HG02623 (cell line): Measurements from ENCODE around the gene SRSF4.
"Not testable (repeated sequence)": the region's sequence is repeated elsewhere in the genome, so short reads cannot be mapped to it uniquely, and the experiment has no call there.

Source experiments
- ATAC-seq: cut with Tn5 transposase; IDR thresholded peaks from one replicate; pipeline ENCODE4 v1.9.1; 2021; ENCODE audit warnings: moderate library complexity; ENCODE audit not compliant: unreplicated experiment

The SRSF4 gene

GRCh38 chr1:29166291-29166878 lies 15.3 kb downstream of the SRSF4 start:
- no peak for ATAC-seq

GRCh38 chr1:29164588-29164987 lies 17.1 kb downstream of the SRSF4 start:
- ATAC-seq, result no peak

- ATAC-seq, result no peak
These were observed 19.1 kb downstream of the SRSF4 start for GRCh38 chr1:29162476-29163138.

- ATAC-seq, result no peak
These were observed 19.7 kb downstream of the SRSF4 start for GRCh38 chr1:29162025-29162424.

GRCh38 chr1:29159773-29160172 lies 21.9 kb downstream of the SRSF4 start:
- no peak for ATAC-seq

- no peak for ATAC-seq
These were observed 24.5 kb downstream of the SRSF4 start for GRCh38 chr1:29157269-29157601.

GRCh38 chr1:29156543-29157268 lies 25.0 kb downstream of the SRSF4 start:
- no peak for ATAC-seq

- no peak for ATAC-seq
These were observed 29.5 kb downstream of the SRSF4 start for GRCh38 chr1:29152046-29152805.

- not testable (repeated sequence) for ATAC-seq
These were observed 31.4 kb downstream of the SRSF4 start for GRCh38 chr1:29150346-29150745.

GRCh38 chr1:29148656-29149491 lies 32.8 kb downstream of the SRSF4 start:
- no peak for ATAC-seq

- ATAC-seq, result no peak
These were observed 35.8 kb downstream of the SRSF4 start for GRCh38 chr1:29145739-29146437.

- ATAC-seq, result no peak
These were observed 37.5 kb downstream of the SRSF4 start for GRCh38 chr1:29144178-29144577.

GRCh38 chr1:29142714-29143113 lies 39.0 kb downstream of the SRSF4 start:
- no peak for ATAC-seq

- no peak for ATAC-seq
These were observed 45.2 kb downstream of the SRSF4 start for GRCh38 chr1:29136391-29136915.

GRCh38 chr1:29134695-29135028 lies 47.0 kb downstream of the SRSF4 start:
- ATAC-seq, result no peak

GRCh38 chr1:29133861-29134694 lies 47.6 kb downstream of the SRSF4 start:
- no peak for ATAC-seq

GRCh38 chr1:29131056-29131455 lies 50.6 kb downstream of the SRSF4 start:
- ATAC-seq, result not testable (repeated sequence)

- no peak for ATAC-seq
These were observed 51.8 kb downstream of the SRSF4 start for GRCh38 chr1:29129916-29130315.

GRCh38 chr1:29128739-29129138 lies 53.0 kb downstream of the SRSF4 start:
- no peak for ATAC-seq
